OCI-LY1 (cell line): ENCODE measurements around the gene CYSRT1.

Source experiments
- H2AFZ ChIP-seq: fragments of 200-600 bp; sonication (generic), shearing (Covaris generic); 2 replicates; pipeline ENCODE4 v1.6.0; 2014; ENCODE audit warnings: antibody characterized with exemption, mild to moderate bottlenecking, low read length
- H3F3A ChIP-seq: fragments of 200-600 bp; sonication (generic), shearing (Covaris generic); 2 replicates; pipeline ENCODE4 v1.6.0; 2014; ENCODE audit warnings: mild to moderate bottlenecking, antibody characterized with exemption, low read length, moderate library complexity; ENCODE audit not compliant: insufficient read depth
- H3K27ac ChIP-seq: fragments of 200-600 bp; sonication (generic); 2 replicates; pipeline ENCODE4 v1.5.1; 2014; ENCODE audit warnings: low read length, mixed run types, mild to moderate bottlenecking, low read depth; ENCODE audit not compliant: poor library complexity, severe bottlenecking
- H3K27me3 ChIP-seq: fragments of 200-600 bp; sonication (generic); 2 replicates; pipeline ENCODE4 v1.6.0; 2014; ENCODE audit warnings: antibody characterized with exemption, mild to moderate bottlenecking, low read length, moderate library complexity; ENCODE audit not compliant: insufficient read depth
- H3K36me3 ChIP-seq: fragments of 200-600 bp; sonication (generic); 2 replicates; pipeline ENCODE4 v1.6.1; 2014; ENCODE audit warnings: mild to moderate bottlenecking, antibody characterized with exemption, low read length, moderate library complexity, mixed read lengths; ENCODE audit not compliant: insufficient read depth
- H3K4me1 ChIP-seq: fragments of 200-600 bp; sonication (generic); 2 replicates; pipeline ENCODE4 v1.5.1; 2014; ENCODE audit warnings: mild to moderate bottlenecking, low read length, moderate library complexity; ENCODE audit not compliant: insufficient read depth, severe bottlenecking
- H3K4me2 ChIP-seq: fragments of 200-600 bp; sonication (generic), shearing (Covaris generic); 2 replicates; pipeline ENCODE4 v1.6.1; 2014; ENCODE audit warnings: low read length
- H3K4me3 ChIP-seq: fragments of 200-600 bp; sonication (generic); 2 replicates; pipeline ENCODE4 v1.5.1; 2014; ENCODE audit warnings: low read length, low read depth, mild to moderate bottlenecking, mixed read lengths; ENCODE audit not compliant: poor library complexity, severe bottlenecking
- H3K79me2 ChIP-seq: fragments of 200-600 bp; shearing (Covaris generic); 2 replicates; pipeline ENCODE4 v1.6.1; 2016; ENCODE audit warnings: mixed run types, low read length, mixed read lengths; ENCODE audit not compliant: insufficient read depth
- H3K9ac ChIP-seq: fragments of 200-600 bp; sonication (generic), shearing (Covaris generic); 2 replicates; pipeline ENCODE4 v1.6.1; 2014; ENCODE audit warnings: mild to moderate bottlenecking, low read length, mixed read lengths
- H3K9me2 ChIP-seq: fragments of 200-600 bp; sonication (generic), shearing (Covaris generic); 2 replicates; pipeline ENCODE4 v1.6.1; 2014; ENCODE audit warnings: low read depth, mild to moderate bottlenecking, low read length, mixed read lengths
- H3K9me3 ChIP-seq: fragments of 200-600 bp; shearing (Covaris generic); 2 replicates; pipeline ENCODE4 v1.6.1; 2014; ENCODE audit warnings: low read length, mixed read lengths
- H4K20me1 ChIP-seq: fragments of 200-600 bp; sonication (generic), shearing (Covaris generic); 2 replicates; pipeline ENCODE4 v1.6.0; 2016; ENCODE audit warnings: mild to moderate bottlenecking, low read length; ENCODE audit not compliant: insufficient read depth
- EZH2 ChIP-seq: fragments of 200-600 bp; sonication (generic), shearing (Covaris generic); IDR thresholded peaks from 2 replicates; pipeline ENCODE4 v1.8.0; 2017; ENCODE audit warnings: borderline replicate concordance, mixed run types, mild to moderate bottlenecking, antibody characterized with exemption, low read length, moderate library complexity, mixed read lengths
- TF ChIP-seq, protein P1 (sequence below): fragments of 200-600 bp; sonication (generic), shearing (Covaris generic); IDR thresholded peaks from 2 replicates; pipeline ENCODE4 v1.5.1; 2017; ENCODE audit warnings: mild to moderate bottlenecking, antibody characterized with exemption, low read length, moderate library complexity, mixed read lengths

The CYSRT1 gene

DNA sequence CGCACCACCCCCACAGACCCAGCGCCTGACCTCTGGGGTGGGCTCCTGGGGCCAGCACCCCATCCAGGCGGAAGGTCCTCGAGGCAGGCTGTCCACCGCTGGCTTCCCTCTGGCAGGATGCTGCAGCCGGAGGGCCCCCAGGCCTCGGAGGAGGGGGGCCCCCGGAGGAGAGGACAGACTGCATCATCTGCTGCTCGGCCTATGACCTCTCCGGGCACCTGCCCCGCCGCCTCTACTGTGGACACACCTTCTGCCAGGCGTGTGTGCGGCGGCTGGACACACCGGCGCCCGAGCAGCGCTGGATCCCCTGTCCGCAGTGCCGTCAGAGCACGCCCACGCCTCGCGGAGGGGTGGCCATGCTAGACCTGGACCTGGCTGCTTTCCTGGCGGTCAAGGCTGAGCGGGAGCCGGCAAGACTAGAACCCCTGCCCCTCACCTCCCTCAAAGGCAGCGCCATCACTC is 3.6 kb downstream of the CYSRT1 start:
- Histone ChIP-seq H3K9me3 (no peaks in the 10 kb centered on the region), H3K4me2 (no peak overlapping the region), H3K4me1 (peaks cover 7% of the 10 kb centered on the region), H3K9me2 (no peaks in the 10 kb centered on the region), H4K20me1 (no peaks in the 10 kb centered on the region), H2AFZ (no peak overlapping the region), H3K9ac (no peak overlapping the region), H3K4me3 (no peak overlapping the region), H3K36me3 (no peaks in the 10 kb centered on the region), H3K27me3 (peaks cover 12% of the 10 kb centered on the region; the same call in 1 of the 2 replicates), H3F3A (no peaks in the 10 kb centered on the region), H3K27ac (no peak overlapping the region), H3K79me2 (no peaks in the 10 kb centered on the region)
- TF ChIP-seq, protein P1, sequence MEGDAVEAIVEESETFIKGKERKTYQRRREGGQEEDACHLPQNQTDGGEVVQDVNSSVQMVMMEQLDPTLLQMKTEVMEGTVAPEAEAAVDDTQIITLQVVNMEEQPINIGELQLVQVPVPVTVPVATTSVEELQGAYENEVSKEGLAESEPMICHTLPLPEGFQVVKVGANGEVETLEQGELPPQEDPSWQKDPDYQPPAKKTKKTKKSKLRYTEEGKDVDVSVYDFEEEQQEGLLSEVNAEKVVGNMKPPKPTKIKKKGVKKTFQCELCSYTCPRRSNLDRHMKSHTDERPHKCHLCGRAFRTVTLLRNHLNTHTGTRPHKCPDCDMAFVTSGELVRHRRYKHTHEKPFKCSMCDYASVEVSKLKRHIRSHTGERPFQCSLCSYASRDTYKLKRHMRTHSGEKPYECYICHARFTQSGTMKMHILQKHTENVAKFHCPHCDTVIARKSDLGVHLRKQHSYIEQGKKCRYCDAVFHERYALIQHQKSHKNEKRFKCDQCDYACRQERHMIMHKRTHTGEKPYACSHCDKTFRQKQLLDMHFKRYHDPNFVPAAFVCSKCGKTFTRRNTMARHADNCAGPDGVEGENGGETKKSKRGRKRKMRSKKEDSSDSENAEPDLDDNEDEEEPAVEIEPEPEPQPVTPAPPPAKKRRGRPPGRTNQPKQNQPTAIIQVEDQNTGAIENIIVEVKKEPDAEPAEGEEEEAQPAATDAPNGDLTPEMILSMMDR = no peak
- no peak for TF ChIP-seq EZH2

DNA sequence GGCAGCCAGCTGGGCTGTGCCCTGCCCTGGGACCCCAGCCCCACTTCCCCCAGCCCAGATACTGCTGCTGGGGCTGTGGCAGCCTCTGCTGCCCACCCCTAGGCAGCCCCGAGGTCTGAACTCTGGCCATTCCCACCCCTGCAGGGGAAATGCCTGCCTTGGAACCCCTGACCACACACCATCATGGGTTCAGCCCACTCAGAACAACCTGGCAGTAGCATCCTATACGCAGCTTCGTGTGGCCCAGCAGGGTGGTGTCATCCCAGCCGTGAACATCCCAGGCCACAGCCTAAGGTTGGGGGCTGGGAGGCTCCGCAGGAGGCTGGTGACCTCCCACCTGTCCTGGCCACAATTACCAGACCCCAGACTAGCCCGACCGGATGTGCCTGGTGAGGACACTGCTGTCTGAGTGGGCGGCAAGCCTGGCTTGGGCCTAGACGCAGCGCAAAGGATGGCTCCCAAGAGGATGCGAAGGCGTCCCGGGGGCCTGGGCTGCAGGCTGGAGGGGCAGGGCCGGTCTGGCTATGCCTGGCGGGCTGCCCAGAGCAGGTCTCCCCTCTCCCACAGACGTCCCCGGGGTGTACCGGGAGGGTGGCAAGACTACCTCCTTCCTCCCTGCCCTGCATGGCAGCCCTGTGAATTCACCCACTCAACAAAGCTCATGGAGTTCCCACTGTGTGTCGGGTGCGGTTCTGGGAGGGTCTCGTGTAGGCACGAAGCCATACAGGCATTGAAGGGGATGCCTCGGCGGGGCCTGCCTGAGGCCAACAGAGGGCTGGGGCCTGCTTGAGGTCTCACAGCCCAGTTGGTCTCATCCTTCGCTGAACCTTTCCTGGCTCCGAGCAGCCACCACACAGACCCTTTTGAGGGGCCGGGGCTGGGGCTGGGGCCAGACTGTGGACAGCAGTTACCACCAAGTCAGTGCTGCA is 4.3 kb downstream of the CYSRT1 start:
- Histone ChIP-seq H2AFZ (no peak overlapping the region), H3K4me1 (peaks cover 2% of the 10 kb centered on the region), H4K20me1 (no peaks in the 10 kb centered on the region), H3K4me3 (no peak overlapping the region), H3K79me2 (no peaks in the 10 kb centered on the region), H3K9ac (no peak overlapping the region), H3K9me3 (no peaks in the 10 kb centered on the region), H3K9me2 (no peaks in the 10 kb centered on the region), H3K27me3 (peaks cover 12% of the 10 kb centered on the region; the same call in 1 of the 2 replicates), H3K27ac (no peak overlapping the region), H3K4me2 (no peak overlapping the region), H3F3A (no peaks in the 10 kb centered on the region), H3K36me3 (no peaks in the 10 kb centered on the region)
- TF ChIP-seq, protein P1 = no peak
- TF ChIP-seq EZH2 = no peak

DNA sequence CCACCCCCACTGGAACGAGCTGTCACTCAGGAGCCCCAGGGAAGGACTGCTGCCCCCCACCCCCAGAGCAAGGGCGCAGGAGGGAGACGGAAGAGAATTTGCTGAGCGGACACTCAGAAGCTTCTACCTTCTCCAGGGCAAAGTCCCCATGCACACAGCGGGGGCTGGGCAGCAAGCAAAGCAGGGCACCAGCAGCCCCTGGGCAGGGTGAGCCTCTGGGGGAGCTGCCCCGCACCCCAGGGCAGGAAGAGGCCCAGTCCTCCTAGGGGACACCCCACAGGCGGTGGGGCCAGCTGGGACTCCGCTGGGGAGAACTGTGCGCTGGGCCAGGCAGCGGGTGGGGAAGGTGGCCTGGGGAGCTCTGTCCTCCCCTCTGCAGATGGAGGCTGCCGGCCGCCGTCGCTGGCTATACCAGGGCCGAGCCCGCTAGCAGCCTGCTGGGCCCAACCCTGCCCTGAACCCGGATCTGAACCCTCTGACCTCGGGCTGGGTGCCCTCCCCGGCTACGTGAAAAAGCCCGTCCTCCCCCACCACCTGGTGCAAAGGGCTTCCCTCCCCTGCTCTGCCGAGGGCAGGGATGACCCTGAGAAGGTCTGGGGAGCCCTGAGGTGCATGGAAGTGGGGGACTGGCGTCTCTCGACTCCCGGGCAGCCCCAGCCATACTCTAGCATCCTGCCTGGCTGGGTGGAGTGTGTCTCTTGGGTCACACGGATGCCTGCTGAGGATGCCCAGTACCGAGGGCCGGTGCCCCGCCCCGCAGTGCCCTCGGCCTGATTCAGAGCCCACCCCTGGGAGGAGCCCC is 5.1 kb downstream of the CYSRT1 start:
- Histone ChIP-seq H3K4me1 (no peaks in the 10 kb centered on the region), H3F3A (no peaks in the 10 kb centered on the region), H3K27me3 (peaks cover 12% of the 10 kb centered on the region; the same call in 1 of the 2 replicates), H4K20me1 (no peaks in the 10 kb centered on the region), H3K9ac (no peak overlapping the region), H3K27ac (no peak overlapping the region), H3K4me3 (no peak overlapping the region), H2AFZ (no peak overlapping the region), H3K4me2 (no peak overlapping the region), H3K9me2 (no peaks in the 10 kb centered on the region), H3K36me3 (no peaks in the 10 kb centered on the region), H3K79me2 (no peaks in the 10 kb centered on the region), H3K9me3 (no peaks in the 10 kb centered on the region)
- TF ChIP-seq, protein P1 = no peak
- no peak for TF ChIP-seq EZH2
